OCI-LY1 (cell line): ENCODE measurements around the gene GNG2.
A peak's percentile ranks its signal among the peaks of the same experiment; 100 is the strongest.

Experiments used
- H2AFZ ChIP-seq: fragments of 200-600 bp; sonication (generic), shearing (Covaris generic); 2 replicates; pipeline ENCODE4 v1.6.0; 2014; ENCODE audit warnings: antibody characterized with exemption, mild to moderate bottlenecking, low read length
- H3F3A ChIP-seq: fragments of 200-600 bp; sonication (generic), shearing (Covaris generic); 2 replicates; pipeline ENCODE4 v1.6.0; 2014; ENCODE audit warnings: mild to moderate bottlenecking, antibody characterized with exemption, low read length, moderate library complexity; ENCODE audit not compliant: insufficient read depth
- H3K27ac ChIP-seq: fragments of 200-600 bp; sonication (generic); 2 replicates; pipeline ENCODE4 v1.5.1; 2014; ENCODE audit warnings: low read length, mixed run types, mild to moderate bottlenecking, low read depth; ENCODE audit not compliant: poor library complexity, severe bottlenecking
- H3K27me3 ChIP-seq: fragments of 200-600 bp; sonication (generic); 2 replicates; pipeline ENCODE4 v1.6.0; 2014; ENCODE audit warnings: antibody characterized with exemption, mild to moderate bottlenecking, low read length, moderate library complexity; ENCODE audit not compliant: insufficient read depth
- H3K36me3 ChIP-seq: fragments of 200-600 bp; sonication (generic); 2 replicates; pipeline ENCODE4 v1.6.1; 2014; ENCODE audit warnings: mild to moderate bottlenecking, antibody characterized with exemption, low read length, moderate library complexity, mixed read lengths; ENCODE audit not compliant: insufficient read depth
- H3K4me1 ChIP-seq: fragments of 200-600 bp; sonication (generic); 2 replicates; pipeline ENCODE4 v1.5.1; 2014; ENCODE audit warnings: mild to moderate bottlenecking, low read length, moderate library complexity; ENCODE audit not compliant: insufficient read depth, severe bottlenecking
- H3K4me2 ChIP-seq: fragments of 200-600 bp; sonication (generic), shearing (Covaris generic); 2 replicates; pipeline ENCODE4 v1.6.1; 2014; ENCODE audit warnings: low read length
- H3K4me3 ChIP-seq: fragments of 200-600 bp; sonication (generic); 2 replicates; pipeline ENCODE4 v1.5.1; 2014; ENCODE audit warnings: low read length, low read depth, mild to moderate bottlenecking, mixed read lengths; ENCODE audit not compliant: poor library complexity, severe bottlenecking
- H3K79me2 ChIP-seq: fragments of 200-600 bp; shearing (Covaris generic); 2 replicates; pipeline ENCODE4 v1.6.1; 2016; ENCODE audit warnings: mixed run types, low read length, mixed read lengths; ENCODE audit not compliant: insufficient read depth
- H3K9ac ChIP-seq: fragments of 200-600 bp; sonication (generic), shearing (Covaris generic); 2 replicates; pipeline ENCODE4 v1.6.1; 2014; ENCODE audit warnings: mild to moderate bottlenecking, low read length, mixed read lengths
- H3K9me2 ChIP-seq: fragments of 200-600 bp; sonication (generic), shearing (Covaris generic); 2 replicates; pipeline ENCODE4 v1.6.1; 2014; ENCODE audit warnings: low read depth, mild to moderate bottlenecking, low read length, mixed read lengths
- H3K9me3 ChIP-seq: fragments of 200-600 bp; shearing (Covaris generic); 2 replicates; pipeline ENCODE4 v1.6.1; 2014; ENCODE audit warnings: low read length, mixed read lengths
- H4K20me1 ChIP-seq: fragments of 200-600 bp; sonication (generic), shearing (Covaris generic); 2 replicates; pipeline ENCODE4 v1.6.0; 2016; ENCODE audit warnings: mild to moderate bottlenecking, low read length; ENCODE audit not compliant: insufficient read depth
- EZH2 ChIP-seq: fragments of 200-600 bp; sonication (generic), shearing (Covaris generic); IDR thresholded peaks from 2 replicates; pipeline ENCODE4 v1.8.0; 2017; ENCODE audit warnings: borderline replicate concordance, mixed run types, mild to moderate bottlenecking, antibody characterized with exemption, low read length, moderate library complexity, mixed read lengths
- TF ChIP-seq, protein P1 (sequence below): fragments of 200-600 bp; sonication (generic), shearing (Covaris generic); IDR thresholded peaks from 2 replicates; pipeline ENCODE4 v1.5.1; 2017; ENCODE audit warnings: mild to moderate bottlenecking, antibody characterized with exemption, low read length, moderate library complexity, mixed read lengths

The GNG2 gene

GRCh38 chr14:51860825-51861499 is 550 bp downstream of the GNG2 start:
- H3K4me2 ChIP-seq, result peak overlapping the region; percentile 73
- no peak for TF ChIP-seq EZH2
- TF ChIP-seq, protein P1, sequence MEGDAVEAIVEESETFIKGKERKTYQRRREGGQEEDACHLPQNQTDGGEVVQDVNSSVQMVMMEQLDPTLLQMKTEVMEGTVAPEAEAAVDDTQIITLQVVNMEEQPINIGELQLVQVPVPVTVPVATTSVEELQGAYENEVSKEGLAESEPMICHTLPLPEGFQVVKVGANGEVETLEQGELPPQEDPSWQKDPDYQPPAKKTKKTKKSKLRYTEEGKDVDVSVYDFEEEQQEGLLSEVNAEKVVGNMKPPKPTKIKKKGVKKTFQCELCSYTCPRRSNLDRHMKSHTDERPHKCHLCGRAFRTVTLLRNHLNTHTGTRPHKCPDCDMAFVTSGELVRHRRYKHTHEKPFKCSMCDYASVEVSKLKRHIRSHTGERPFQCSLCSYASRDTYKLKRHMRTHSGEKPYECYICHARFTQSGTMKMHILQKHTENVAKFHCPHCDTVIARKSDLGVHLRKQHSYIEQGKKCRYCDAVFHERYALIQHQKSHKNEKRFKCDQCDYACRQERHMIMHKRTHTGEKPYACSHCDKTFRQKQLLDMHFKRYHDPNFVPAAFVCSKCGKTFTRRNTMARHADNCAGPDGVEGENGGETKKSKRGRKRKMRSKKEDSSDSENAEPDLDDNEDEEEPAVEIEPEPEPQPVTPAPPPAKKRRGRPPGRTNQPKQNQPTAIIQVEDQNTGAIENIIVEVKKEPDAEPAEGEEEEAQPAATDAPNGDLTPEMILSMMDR, result no peak
- no peaks in the 10 kb centered on the region for H3K9me2 ChIP-seq
- peak overlapping the region; percentile 84 for H2AFZ ChIP-seq
- H3K36me3 ChIP-seq, result no peaks in the 10 kb centered on the region
- no peak overlapping the region for H3K27ac ChIP-seq
- H4K20me1 ChIP-seq, result no peaks in the 10 kb centered on the region
- no peaks in the 10 kb centered on the region for H3K79me2 ChIP-seq
- H3K4me3 ChIP-seq, result peak overlapping the region; percentile 62
- peak overlapping the region; percentile 64 for H3K9ac ChIP-seq
- H3K4me1 ChIP-seq, result peaks cover 28% of the 10 kb centered on the region
- H3K27me3 ChIP-seq, result peaks cover 5% of the 10 kb centered on the region; the same call in 1 of the 2 replicates
- H3K9me3 ChIP-seq, result peaks cover 2% of the 10 kb centered on the region; the same call in 1 of the 2 replicates
- no peaks in the 10 kb centered on the region for H3F3A ChIP-seq

GRCh38 chr14:51862176-51862796 is 1.9 kb downstream of the GNG2 start:
- Histone ChIP-seq H3F3A (no peaks in the 10 kb centered on the region), H3K4me1 (peaks cover 28% of the 10 kb centered on the region), H3K9ac (no peak overlapping the region), H3K9me3 (no peaks in the 10 kb centered on the region), H4K20me1 (no peaks in the 10 kb centered on the region), H3K4me2 (peak overlapping the region; percentile 73; the same call in 1 of the 2 replicates), H3K36me3 (no peaks in the 10 kb centered on the region), H3K27ac (no peak overlapping the region), H3K79me2 (no peaks in the 10 kb centered on the region), H2AFZ (no peak overlapping the region), H3K4me3 (peak overlapping the region; percentile 10), H3K27me3 (no peaks in the 10 kb centered on the region), H3K9me2 (no peaks in the 10 kb centered on the region)
- TF ChIP-seq EZH2, result no peak
- TF ChIP-seq, protein P1, result no peak

- H3K4me3 ChIP-seq, result no peak overlapping the region
- no peak overlapping the region for H3K4me2 ChIP-seq
- no peaks in the 10 kb centered on the region for H3K9me3 ChIP-seq
- no peaks in the 10 kb centered on the region for H3K36me3 ChIP-seq
- H4K20me1 ChIP-seq, result no peaks in the 10 kb centered on the region
- no peak overlapping the region for H3K9ac ChIP-seq
- no peak overlapping the region for H3K27ac ChIP-seq
- no peaks in the 10 kb centered on the region for H3K9me2 ChIP-seq
- no peak for TF ChIP-seq EZH2
- TF ChIP-seq, protein P1, result no peak
- no peaks in the 10 kb centered on the region for H3F3A ChIP-seq
- no peak overlapping the region for H2AFZ ChIP-seq
- H3K4me1 ChIP-seq, result peaks cover 28% of the 10 kb centered on the region
- no peaks in the 10 kb centered on the region for H3K27me3 ChIP-seq
- no peaks in the 10 kb centered on the region for H3K79me2 ChIP-seq
Measured at GRCh38 chr14:51862860-51863259, 2.4 kb downstream of the GNG2 start.
